Measurements from ENCODE around the gene LRBA. TPM values are rescaled to one million over a fixed set of nuclear protein-coding genes. Genes with fewer than 3 reads are reported as not detected.
"Not testable (repeated sequence)": the region's sequence is repeated elsewhere in the genome, so short reads cannot be mapped to it uniquely, and the experiment has no call there.

The LRBA gene
- polyA plus RNA-seq, 3 donors from 2014 or later, result 18.1 to 25.3 (median 19.6) TPM

GRCh38 chr4:150957981-150958380, 57.1 kb downstream of the LRBA start:
- H3K4me3 Mint-ChIP-seq; DNase-seq; H3K27me3 Mint-ChIP-seq (ENCODE audit: low read depth in 3 of 3): not testable (repeated sequence)

GRCh38 chr4:150957095-150957494, 58.0 kb downstream of the LRBA start:
- Mint-ChIP-seq H3K4me3 (peak overlapping the region in 2 of 5 donors; percentile 21 to 38), H3K36me3 (peaks cover 10 to 21% (median 15%) of the 10 kb centered on the region in 3 donors), H3K9me3 (peaks cover 0 to 14% (median 5%) of the 10 kb centered on the region in 6 donors), H3K4me1 (peaks cover 48 to 61% of the 10 kb centered on the region in 2 donors)
- DNase-seq; H3K27me3 Mint-ChIP-seq (ENCODE audit: low read depth in 3 of 3); H3K27ac Mint-ChIP-seq: not testable (repeated sequence)

More at GRCh38 chr4:150957981-150958380, 57.1 kb downstream of the LRBA start:
- Mint-ChIP-seq H3K9me3 (peaks cover 0 to 14% (median 5%) of the 10 kb centered on the region in 6 donors), H3K4me1 (peaks cover 41 to 53% of the 10 kb centered on the region in 2 donors), H3K36me3 (peaks cover 10 to 21% (median 15%) of the 10 kb centered on the region in 3 donors)
- H3K27ac Mint-ChIP-seq, result not testable (repeated sequence)

- H3K27ac Mint-ChIP-seq; DNase-seq; H3K4me3 Mint-ChIP-seq; H3K27me3 Mint-ChIP-seq (ENCODE audit: low read depth in 3 of 3): not testable (repeated sequence)
- Mint-ChIP-seq H3K36me3 (peaks cover 10 to 19% (median 13%) of the 10 kb centered on the region in 3 donors), H3K9me3 (peaks cover 0 to 14% (median 4%) of the 10 kb centered on the region in 6 donors), H3K4me1 (peaks cover 52 to 74% of the 10 kb centered on the region in 2 donors)
Observed at GRCh38 chr4:150953916-150954315, 61.2 kb downstream of the LRBA start.

DNA sequence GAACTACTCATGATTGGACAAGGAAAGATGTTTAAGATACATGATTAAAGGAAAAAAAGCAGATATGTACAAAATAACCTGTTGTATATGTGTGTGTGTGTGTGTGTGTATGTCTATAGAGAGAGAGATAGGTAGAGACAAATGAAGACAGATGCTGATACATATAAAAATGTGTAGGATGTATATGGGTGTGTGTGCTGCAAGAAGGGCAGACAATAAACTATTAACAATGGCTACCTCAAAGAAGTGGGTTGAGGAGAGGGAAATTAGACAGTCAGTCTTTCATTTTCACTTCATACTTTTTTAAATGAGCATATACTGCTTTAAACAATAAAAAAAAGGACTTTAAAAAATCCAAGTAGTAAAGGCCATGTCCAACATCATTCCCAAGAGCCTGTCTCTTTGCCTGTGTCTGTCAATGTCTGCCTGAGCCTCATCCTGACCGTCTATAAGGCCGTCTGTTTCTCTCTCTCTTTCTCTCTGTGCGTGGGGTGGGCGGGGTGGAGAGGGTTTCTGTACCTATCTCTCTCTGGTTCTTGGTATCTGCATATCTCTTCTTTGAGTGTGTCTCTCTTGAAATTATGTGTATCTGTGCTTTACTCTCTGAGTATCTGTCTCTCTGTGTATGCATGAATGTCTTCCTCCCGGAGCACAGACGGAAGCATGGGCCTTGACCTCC, 62.8 kb downstream of the LRBA start:
- DNase-seq, result no peak
- Mint-ChIP-seq H3K4me3 (no peak overlapping the region), H3K4me1 (peaks cover 45 to 69% of the 10 kb centered on the region in 2 donors), H3K27ac (peak overlapping the region in 3 of 6 donors; percentile 12 to 48 (median 14)), H3K27me3 (ENCODE audit: low read depth in 3 of 3) (no peaks in the 10 kb centered on the region), H3K36me3 (peaks cover 4 to 10% (median 5%) of the 10 kb centered on the region in 3 donors), H3K9me3 (peaks cover 0 to 6% (median 1%) of the 10 kb centered on the region in 6 donors)

- Mint-ChIP-seq H3K36me3 (no peaks in the 10 kb centered on the region), H3K9me3 (no peaks in the 10 kb centered on the region), H3K4me3 (no peak overlapping the region), H3K27ac (no peak overlapping the region), H3K27me3 (ENCODE audit: low read depth in 3 of 3) (no peaks in the 10 kb centered on the region), H3K4me1 (peaks cover 33 to 64% of the 10 kb centered on the region in 2 donors)
- DNase-seq, result no peak
Observed at GRCh38 chr4:150950657-150951288, 64.3 kb downstream of the LRBA start.

DNA sequence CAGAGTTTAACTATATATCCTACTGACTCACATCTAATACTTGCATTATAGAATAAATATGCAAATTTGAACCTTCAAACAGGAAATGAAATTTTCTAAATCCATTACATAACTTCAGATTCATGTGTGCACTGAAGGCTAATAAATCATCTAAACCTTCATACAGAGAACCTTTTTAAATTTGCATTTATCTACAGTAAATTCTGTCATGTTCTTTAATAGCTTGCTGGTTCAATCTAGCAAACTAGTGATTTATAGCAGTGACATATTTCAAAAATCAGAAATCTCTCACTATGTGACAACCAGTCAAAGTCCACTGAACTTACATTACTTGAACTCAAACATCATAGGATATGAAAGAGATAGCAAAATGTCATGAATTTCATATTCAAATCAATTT, 65.1 kb downstream of the LRBA start:
- Mint-ChIP-seq H3K9me3 (no peaks in the 10 kb centered on the region), H3K36me3 (no peaks in the 10 kb centered on the region), H3K4me1 (peaks cover 31 to 63% of the 10 kb centered on the region in 2 donors), H3K27me3 (ENCODE audit: low read depth in 3 of 3) (no peaks in the 10 kb centered on the region), H3K27ac (peak overlapping the region in 1 of 6 donors; percentile 4), H3K4me3 (no peak overlapping the region)
- no peak for DNase-seq

DNA sequence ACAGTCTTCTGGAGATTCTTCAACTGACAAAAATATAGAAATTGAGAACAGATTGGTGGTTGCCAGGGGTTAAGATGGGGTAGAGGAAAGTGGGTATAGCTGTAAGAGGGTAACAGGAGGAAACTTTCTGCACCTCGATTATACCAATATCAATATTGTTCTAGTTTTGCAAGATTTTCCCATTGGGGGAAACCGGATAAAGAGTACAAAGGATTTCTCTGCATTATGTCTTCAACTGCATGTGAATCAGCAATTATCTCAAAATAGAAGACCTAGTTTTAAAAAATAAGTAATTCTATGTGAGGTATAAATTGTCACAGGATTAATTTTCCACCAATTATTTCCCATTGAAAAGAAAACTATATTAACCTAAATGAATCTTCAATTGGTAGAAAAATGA, 65.7 kb downstream of the LRBA start:
- Mint-ChIP-seq H3K27ac (peak overlapping the region in 1 of 6 donors; percentile 44), H3K27me3 (ENCODE audit: low read depth in 3 of 3) (no peaks in the 10 kb centered on the region), H3K4me1 (peaks cover 33 to 69% of the 10 kb centered on the region in 2 donors), H3K9me3 (no peaks in the 10 kb centered on the region), H3K4me3 (no peak overlapping the region), H3K36me3 (no peaks in the 10 kb centered on the region)
- no peak for DNase-seq

DNA sequence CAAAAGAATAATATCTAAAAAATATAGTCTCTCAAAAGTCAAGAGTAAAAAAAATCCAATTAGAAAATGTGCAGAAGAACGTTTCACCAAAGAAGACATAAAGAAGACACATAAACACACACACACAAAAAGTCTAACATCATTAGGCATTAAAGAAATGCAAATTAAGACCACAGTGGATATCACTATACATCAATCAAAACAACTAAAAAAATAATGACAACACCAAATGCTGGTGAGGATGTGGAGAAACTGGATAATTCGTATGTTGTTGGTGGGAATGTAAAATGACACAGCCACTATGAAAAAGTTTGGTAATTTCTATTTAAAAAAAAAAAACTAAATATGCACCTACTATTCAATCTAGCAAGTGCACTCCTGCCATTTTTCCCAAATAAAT, 66.4 kb downstream of the LRBA start:
- Mint-ChIP-seq H3K27me3 (ENCODE audit: low read depth in 3 of 3) (no peaks in the 10 kb centered on the region), H3K4me1 (peaks cover 37 to 73% of the 10 kb centered on the region in 2 donors), H3K36me3 (no peaks in the 10 kb centered on the region)

GRCh38 chr4:150948074-150948473, 67.0 kb downstream of the LRBA start:
- no peak for DNase-seq
- no peak overlapping the region for H3K4me3 Mint-ChIP-seq
- peaks cover 40 to 76% of the 10 kb centered on the region in 2 donors for H3K4me1 Mint-ChIP-seq
- H3K36me3 Mint-ChIP-seq, result no peaks in the 10 kb centered on the region
- H3K27me3 Mint-ChIP-seq (ENCODE audit: low read depth in 3 of 3), result no peaks in the 10 kb centered on the region
- H3K9me3 Mint-ChIP-seq, result no peaks in the 10 kb centered on the region
- no peak overlapping the region for H3K27ac Mint-ChIP-seq

More for the DNA sequence above, 66.4 kb downstream of the LRBA start:
- DNase-seq, result no peak
- Mint-ChIP-seq H3K27ac (peak overlapping the region in 1 of 6 donors; percentile 44), H3K9me3 (no peaks in the 10 kb centered on the region), H3K4me3 (no peak overlapping the region)

GRCh38 chr4:150944660-150945059, 70.4 kb downstream of the LRBA start:
- H3K27ac Mint-ChIP-seq, result peak overlapping the region in 1 of 6 donors; percentile 39
- no peak overlapping the region for H3K4me3 Mint-ChIP-seq
- DNase-seq, result no peak
- no peaks in the 10 kb centered on the region for H3K36me3 Mint-ChIP-seq
- peaks cover 28 to 61% of the 10 kb centered on the region in 2 donors for H3K4me1 Mint-ChIP-seq
- no peaks in the 10 kb centered on the region for H3K27me3 Mint-ChIP-seq (ENCODE audit: low read depth in 3 of 3)
- no peaks in the 10 kb centered on the region for H3K9me3 Mint-ChIP-seq

DNA sequence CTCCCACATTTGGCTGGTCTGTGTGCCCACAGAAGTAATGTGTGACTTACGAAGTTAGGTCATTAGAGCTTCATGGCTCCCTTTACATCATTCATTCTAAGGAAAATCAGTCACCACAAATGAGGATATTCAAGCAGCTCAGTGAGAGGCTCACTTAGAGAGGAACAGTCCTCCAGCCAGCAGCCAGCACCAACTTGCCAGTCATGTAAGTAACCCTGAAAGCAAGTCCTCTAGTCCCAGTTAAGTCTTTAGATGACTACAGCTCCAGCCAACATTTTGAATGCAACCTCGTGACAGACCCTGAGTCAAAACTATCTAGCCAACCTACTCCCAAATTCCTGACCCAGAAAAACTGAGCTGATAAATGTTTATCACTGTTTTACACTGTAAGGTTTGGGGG, 71.3 kb downstream of the LRBA start:
- Mint-ChIP-seq H3K27me3 (ENCODE audit: low read depth in 3 of 3) (no peaks in the 10 kb centered on the region), H3K9me3 (no peaks in the 10 kb centered on the region), H3K4me3 (no peak overlapping the region), H3K36me3 (no peaks in the 10 kb centered on the region), H3K27ac (peak overlapping the region in 2 of 6 donors; percentile 30 to 45), H3K4me1 (peaks cover 37 to 62% of the 10 kb centered on the region in 2 donors)
- DNase-seq, result no peak

GRCh38 chr4:150943126-150943525, 72.0 kb downstream of the LRBA start:
- Mint-ChIP-seq H3K36me3 (no peaks in the 10 kb centered on the region), H3K9me3 (no peaks in the 10 kb centered on the region), H3K27me3 (ENCODE audit: low read depth in 3 of 3) (no peaks in the 10 kb centered on the region), H3K4me1 (peaks cover 40 to 67% of the 10 kb centered on the region in 2 donors), H3K27ac (peak overlapping the region in 1 of 6 donors; percentile 21), H3K4me3 (no peak overlapping the region)
- DNase-seq, result no peak

DNA sequence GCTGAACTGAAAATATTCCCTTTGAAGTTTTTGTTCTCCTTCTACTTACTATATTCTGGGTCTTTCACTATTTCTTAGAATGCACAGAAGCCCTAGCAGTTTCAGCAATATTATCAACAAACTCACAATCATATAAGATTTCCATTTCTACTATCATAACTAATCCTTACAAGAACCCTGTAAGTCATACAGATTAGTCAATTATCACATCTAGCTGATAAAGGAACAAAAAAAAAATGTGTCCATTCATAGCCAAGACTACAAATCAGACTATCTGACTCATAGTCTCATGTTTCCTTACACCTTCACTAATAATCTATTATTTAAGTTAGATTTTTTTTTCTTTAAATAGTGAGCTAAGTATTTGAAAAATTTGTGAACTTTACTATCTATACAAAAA, 72.5 kb downstream of the LRBA start:
- no peaks in the 10 kb centered on the region for H3K36me3 Mint-ChIP-seq
- H3K27ac Mint-ChIP-seq, result no peak overlapping the region
- H3K4me1 Mint-ChIP-seq, result peaks cover 38 to 66% of the 10 kb centered on the region in 2 donors
- H3K27me3 Mint-ChIP-seq (ENCODE audit: low read depth in 3 of 3), result no peaks in the 10 kb centered on the region
- H3K4me3 Mint-ChIP-seq, result no peak overlapping the region
- no peak for DNase-seq
- no peaks in the 10 kb centered on the region for H3K9me3 Mint-ChIP-seq

DNA sequence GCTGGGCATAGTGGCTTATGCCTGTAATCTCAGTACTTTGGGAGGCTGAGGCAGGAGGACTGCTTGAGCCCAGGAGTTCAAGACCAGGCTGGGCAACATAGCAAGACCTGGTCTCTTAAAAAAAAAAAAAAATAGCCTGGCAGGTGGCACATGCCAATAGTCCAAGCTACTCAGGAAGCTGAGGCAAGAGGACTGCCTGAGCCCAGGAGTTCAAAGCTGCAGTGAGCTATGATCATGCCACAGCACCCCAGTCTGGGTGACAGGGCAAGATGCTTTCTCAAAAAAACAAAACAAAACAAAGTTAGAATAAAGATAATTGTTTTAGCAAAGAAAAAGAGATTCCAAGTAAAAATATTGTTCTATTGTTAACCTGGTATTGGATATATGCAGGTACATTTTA, 75.0 kb downstream of the LRBA start:
- Mint-ChIP-seq H3K27ac (no peak overlapping the region), H3K27me3 (ENCODE audit: low read depth in 3 of 3) (no peaks in the 10 kb centered on the region), H3K9me3 (no peaks in the 10 kb centered on the region), H3K4me3 (no peak overlapping the region), H3K4me1 (peaks cover 41 to 69% of the 10 kb centered on the region in 2 donors), H3K36me3 (no peaks in the 10 kb centered on the region)
- DNase-seq, result no peak

Measured in immature natural killer cell (primary cell).